ENCODE results near the gene SEPTIN10. TPM values are rescaled to one million over a fixed set of nuclear protein-coding genes. Genes with fewer than 3 reads are reported as not detected.

SEPTIN10 gene
- total RNA-seq, 1 experiment from 2014 or later: 92.5 TPM

DNA sequence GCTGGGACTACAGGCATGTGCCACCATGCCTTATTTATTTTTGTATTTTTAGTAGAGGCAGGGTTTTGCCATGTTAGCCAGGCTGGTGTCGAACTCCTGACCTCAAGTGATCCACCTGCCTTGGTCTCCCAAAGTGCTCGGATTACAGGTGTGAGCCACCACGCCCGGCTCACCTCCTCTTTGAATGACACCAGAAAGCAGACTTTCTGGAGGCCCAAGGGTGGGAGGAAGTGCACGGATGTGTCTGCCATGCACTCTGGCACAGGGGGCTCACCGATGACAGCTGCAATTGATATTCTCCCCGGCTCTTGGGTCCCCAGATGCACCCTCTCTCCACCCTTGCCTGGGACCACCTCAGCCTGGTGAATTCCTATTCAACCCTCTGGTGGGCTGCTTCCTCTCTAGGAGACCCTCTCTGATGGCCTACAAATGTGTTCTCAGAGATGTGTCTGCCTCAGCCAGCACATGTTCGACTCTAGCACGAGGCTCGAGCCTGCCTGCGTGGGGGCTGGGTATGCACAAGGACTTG, 87.3 kb downstream of the SEPTIN10 start:
- no peak for DNase-seq
- no CpG with 5 or more reads among the region's 11 CpGs for WGBS (ENCODE audit: extremely low coverage, insufficient read length, low lambda C conversion rate)
- no peak overlapping the region for H3K9ac ChIP-seq (ENCODE audit: extremely low read depth, insufficient read length, low read length)

More for the DNA sequence above, 87.3 kb downstream of the SEPTIN10 start:
- no peaks in the 10 kb centered on the region for H3K79me1 ChIP-seq (ENCODE audit: insufficient read depth, low read depth, low read length, poor library complexity, severe bottlenecking)
- H3K23ac ChIP-seq (ENCODE audit: insufficient read length, low read depth, low read length): no peak overlapping the region
- H3K9me3 Mint-ChIP-seq: no peaks in the 10 kb centered on the region
- H3K9me3 ChIP-seq (ENCODE audit: control insufficient read depth, low read depth, low read length): no peaks in the 10 kb centered on the region
- no peak overlapping the region for H3K27ac Mint-ChIP-seq
- H2BK5ac ChIP-seq (ENCODE audit: insufficient read length, low read length): no peak overlapping the region
- H4K8ac ChIP-seq (replicated peaks; ENCODE audit: insufficient read length, low read depth, low read length): no peak overlapping the region
- H3K27ac ChIP-seq (ENCODE audit: insufficient read length, low read depth, low read length): no peak overlapping the region
- no peak overlapping the region for H3K4me3 Mint-ChIP-seq
- H4K20me1 ChIP-seq (ENCODE audit: control insufficient read depth, insufficient read depth, insufficient read length): no peaks in the 10 kb centered on the region
- no peak overlapping the region for H3K4ac ChIP-seq (ENCODE audit: low read depth, low read length)
- H2BK12ac ChIP-seq (ENCODE audit: insufficient read length, low read depth, low read length): no peak overlapping the region
- H3K4me1 ChIP-seq (ENCODE audit: insufficient read depth, low read length): no peaks in the 10 kb centered on the region
- no peak overlapping the region for H4K91ac ChIP-seq (ENCODE audit: insufficient read length, low read depth, low read length)
- no peak overlapping the region for H2BK20ac ChIP-seq (ENCODE audit: low read depth, low read length, poor library complexity, severe bottlenecking)
- no peak overlapping the region for H2AK5ac ChIP-seq (ENCODE audit: insufficient read length, low read length)
- H2BK15ac ChIP-seq (ENCODE audit: low read depth, low read length): no peak overlapping the region
- no peaks in the 10 kb centered on the region for H3K27me3 Mint-ChIP-seq (ENCODE audit: low read depth)
- no peak overlapping the region for H3K4me2 ChIP-seq (ENCODE audit: insufficient read depth, insufficient read length, low read length)
- no peak for TF ChIP-seq CTCF (conservative IDR thresholded peaks at IDR 0.05)
- H3K79me2 ChIP-seq (ENCODE audit: insufficient read depth, low read length): no peaks in the 10 kb centered on the region
- H2AFZ ChIP-seq (ENCODE audit: low read length): no peak overlapping the region
- no peak overlapping the region for H3K14ac ChIP-seq (ENCODE audit: insufficient read depth, low read length)
- no peak overlapping the region for H3T11ph ChIP-seq (ENCODE audit: low read length)
- no peaks in the 10 kb centered on the region for H3K27me3 ChIP-seq (ENCODE audit: insufficient read depth, low read length)
- no peaks in the 10 kb centered on the region for H3K36me3 Mint-ChIP-seq (ENCODE audit: insufficient read depth in 1 of 3, low read depth in 3 of 3)
- H2BK120ac ChIP-seq (ENCODE audit: low read depth, low read length, poor library complexity, severe bottlenecking): no peak overlapping the region
- no peak overlapping the region for H3K56ac ChIP-seq (ENCODE audit: insufficient read length, low read depth, low read length)
- no peak overlapping the region for H3K18ac ChIP-seq (ENCODE audit: insufficient read length, low read depth, low read length)
- no peaks in the 10 kb centered on the region for H3K4me1 Mint-ChIP-seq
- no peaks in the 10 kb centered on the region for H3K23me2 ChIP-seq (ENCODE audit: insufficient read length, low read depth, low read length, poor library complexity, severe bottlenecking)
- H4K5ac ChIP-seq (ENCODE audit: insufficient read length, low read depth, low read length): no peak overlapping the region
